Measurements from ENCODE around the gene MTOR.

MTOR gene

DNA sequence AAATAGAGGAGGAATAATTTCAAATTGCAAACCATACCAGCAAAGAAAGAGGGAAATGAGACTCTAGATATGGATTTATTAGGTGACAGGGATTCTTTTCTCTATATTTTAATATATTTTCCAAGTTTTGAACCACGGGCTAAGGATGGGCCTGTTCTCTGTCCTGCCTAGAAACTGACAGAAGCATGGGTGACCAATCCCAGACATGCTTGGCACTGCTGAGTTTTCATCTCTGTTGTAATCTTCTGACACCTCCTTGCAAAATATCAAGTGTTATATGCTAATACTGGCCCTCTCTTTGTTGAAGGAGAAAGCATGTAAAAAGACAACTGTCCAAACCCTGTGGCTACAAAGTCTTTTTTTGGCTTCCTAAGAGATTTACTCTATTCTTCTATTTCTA, 74.0 kb downstream of the MTOR start:
- H3K36me3 Mint-ChIP-seq (ENCODE audit: low read depth) = peaks cover 39% of the 10 kb centered on the region
- H3K4me1 Mint-ChIP-seq = peaks cover 6% of the 10 kb centered on the region
- H3K4me3 Mint-ChIP-seq = no peak overlapping the region
- H3K27me3 Mint-ChIP-seq (ENCODE audit: low read depth) = no peaks in the 10 kb centered on the region
- H3K27ac Mint-ChIP-seq = peak overlapping the region in 2 of 3 experiments; percentile 41 to 75
- TF ChIP-seq, protein P1, sequence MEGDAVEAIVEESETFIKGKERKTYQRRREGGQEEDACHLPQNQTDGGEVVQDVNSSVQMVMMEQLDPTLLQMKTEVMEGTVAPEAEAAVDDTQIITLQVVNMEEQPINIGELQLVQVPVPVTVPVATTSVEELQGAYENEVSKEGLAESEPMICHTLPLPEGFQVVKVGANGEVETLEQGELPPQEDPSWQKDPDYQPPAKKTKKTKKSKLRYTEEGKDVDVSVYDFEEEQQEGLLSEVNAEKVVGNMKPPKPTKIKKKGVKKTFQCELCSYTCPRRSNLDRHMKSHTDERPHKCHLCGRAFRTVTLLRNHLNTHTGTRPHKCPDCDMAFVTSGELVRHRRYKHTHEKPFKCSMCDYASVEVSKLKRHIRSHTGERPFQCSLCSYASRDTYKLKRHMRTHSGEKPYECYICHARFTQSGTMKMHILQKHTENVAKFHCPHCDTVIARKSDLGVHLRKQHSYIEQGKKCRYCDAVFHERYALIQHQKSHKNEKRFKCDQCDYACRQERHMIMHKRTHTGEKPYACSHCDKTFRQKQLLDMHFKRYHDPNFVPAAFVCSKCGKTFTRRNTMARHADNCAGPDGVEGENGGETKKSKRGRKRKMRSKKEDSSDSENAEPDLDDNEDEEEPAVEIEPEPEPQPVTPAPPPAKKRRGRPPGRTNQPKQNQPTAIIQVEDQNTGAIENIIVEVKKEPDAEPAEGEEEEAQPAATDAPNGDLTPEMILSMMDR (IDR thresholded peaks at IDR 0.05; ENCODE audit: unreplicated experiment in 3 of 3) = no peak
- H3K9me3 Mint-ChIP-seq = no peaks in the 10 kb centered on the region

DNA sequence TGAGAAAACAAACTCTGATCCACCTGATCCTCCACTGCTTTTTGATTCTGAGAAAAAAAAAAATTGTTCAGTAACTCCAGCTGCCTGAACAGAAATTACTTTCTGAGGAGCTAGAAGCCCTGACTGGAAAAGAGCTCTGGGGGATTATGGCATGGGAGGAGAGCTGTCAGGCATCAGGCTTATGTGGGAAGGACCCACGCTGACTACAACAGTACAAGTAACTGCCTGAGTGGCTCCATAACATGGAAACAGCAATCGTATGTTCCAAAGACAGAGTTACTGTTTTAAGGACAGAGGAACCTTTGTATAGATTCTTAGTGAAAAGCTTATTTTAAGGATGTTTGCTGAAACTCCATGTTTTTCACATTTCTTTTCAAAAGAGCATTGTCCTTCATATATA, 74.4 kb downstream of the MTOR start:
- Mint-ChIP-seq H3K27me3 (ENCODE audit: low read depth) (no peaks in the 10 kb centered on the region), H3K36me3 (ENCODE audit: low read depth) (peaks cover 42% of the 10 kb centered on the region), H3K4me1 (peaks cover 6% of the 10 kb centered on the region), H3K9me3 (no peaks in the 10 kb centered on the region), H3K4me3 (no peak overlapping the region), H3K27ac (peak overlapping the region in 2 of 3 experiments; percentile 41 to 75)
- TF ChIP-seq, protein P1 (IDR thresholded peaks at IDR 0.05; ENCODE audit: unreplicated experiment in 3 of 3) = no peak

DNA sequence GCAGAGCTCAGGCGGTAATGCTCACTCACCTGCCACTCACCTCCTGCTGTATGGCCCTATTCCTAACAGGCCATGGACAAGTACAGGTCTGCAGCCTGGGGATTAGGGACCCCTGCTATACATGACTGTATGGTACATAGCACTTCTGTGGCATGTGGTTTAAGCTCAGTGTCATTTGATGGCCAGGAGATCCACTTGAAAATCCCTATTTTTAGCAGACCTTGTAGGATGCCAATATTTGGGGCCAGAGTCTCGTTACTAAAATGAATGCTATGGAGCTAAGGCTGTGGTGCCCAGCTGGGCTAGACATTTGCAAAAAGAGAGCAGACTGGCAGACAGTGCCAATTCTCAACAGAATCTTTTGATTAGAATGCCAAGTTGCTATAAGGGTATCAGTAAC, 74.9 kb downstream of the MTOR start:
- Mint-ChIP-seq H3K36me3 (ENCODE audit: low read depth) (peaks cover 42% of the 10 kb centered on the region), H3K27ac (peak overlapping the region in 1 of 3 experiments; percentile 41), H3K4me1 (peaks cover 6% of the 10 kb centered on the region), H3K27me3 (ENCODE audit: low read depth) (no peaks in the 10 kb centered on the region), H3K4me3 (no peak overlapping the region), H3K9me3 (no peaks in the 10 kb centered on the region)
- TF ChIP-seq, protein P1 (IDR thresholded peaks at IDR 0.05; ENCODE audit: unreplicated experiment in 3 of 3) = no peak

DNA sequence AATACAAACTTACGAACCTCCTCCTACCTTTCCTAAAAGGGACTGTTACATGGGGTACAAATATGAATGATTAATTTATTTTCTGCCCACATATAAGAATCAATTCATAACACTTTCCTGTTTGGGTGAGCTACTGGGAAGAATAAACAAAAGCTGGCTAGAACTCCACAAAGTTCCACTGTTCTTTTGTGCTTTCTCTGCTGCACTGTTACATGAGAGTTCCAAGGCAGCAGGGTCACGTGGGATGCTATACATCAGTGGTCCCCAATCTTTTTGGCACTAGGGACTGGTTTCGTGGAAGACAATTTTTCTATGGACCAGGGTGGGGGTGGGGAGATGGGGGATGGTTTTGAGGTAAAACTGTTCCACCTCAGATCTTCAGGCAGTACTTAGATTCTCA, 75.4 kb downstream of the MTOR start:
- Mint-ChIP-seq H3K27ac (peak overlapping the region in 1 of 3 experiments; percentile 13), H3K36me3 (ENCODE audit: low read depth) (peaks cover 45% of the 10 kb centered on the region), H3K4me3 (no peak overlapping the region), H3K4me1 (peaks cover 6% of the 10 kb centered on the region), H3K27me3 (ENCODE audit: low read depth) (no peaks in the 10 kb centered on the region), H3K9me3 (no peaks in the 10 kb centered on the region)
- TF ChIP-seq, protein P1 (IDR thresholded peaks at IDR 0.05; ENCODE audit: unreplicated experiment in 3 of 3) = no peak

DNA sequence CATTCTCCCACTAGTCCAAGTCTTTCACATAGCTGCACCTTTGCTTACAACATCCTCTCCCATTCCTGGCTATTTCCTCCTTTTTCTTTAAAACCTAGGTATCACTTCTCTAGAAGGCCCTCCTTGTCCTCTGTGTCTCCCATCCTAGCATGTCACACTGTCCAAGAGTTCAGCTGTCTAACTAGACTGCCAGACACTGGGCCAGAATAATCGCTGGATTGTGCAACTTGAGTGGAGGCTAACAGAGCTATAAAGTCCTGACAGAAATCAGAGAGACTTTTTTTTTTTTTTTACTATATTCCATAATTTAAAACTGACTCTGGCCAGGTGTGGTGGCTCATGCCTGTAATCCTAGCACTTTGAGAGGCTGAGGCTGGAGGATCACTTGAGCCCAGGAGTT, 77.4 kb downstream of the MTOR start:
- H3K9me3 Mint-ChIP-seq = no peaks in the 10 kb centered on the region
- H3K4me3 Mint-ChIP-seq = no peak overlapping the region
- peaks cover 6% of the 10 kb centered on the region for H3K4me1 Mint-ChIP-seq
- H3K36me3 Mint-ChIP-seq (ENCODE audit: low read depth) = peaks cover 47% of the 10 kb centered on the region
- TF ChIP-seq, protein P1 (IDR thresholded peaks at IDR 0.05; ENCODE audit: unreplicated experiment in 3 of 3) = no peak
- no peaks in the 10 kb centered on the region for H3K27me3 Mint-ChIP-seq (ENCODE audit: low read depth)
- peak overlapping the region in 1 of 3 experiments; percentile 6 for H3K27ac Mint-ChIP-seq

DNA sequence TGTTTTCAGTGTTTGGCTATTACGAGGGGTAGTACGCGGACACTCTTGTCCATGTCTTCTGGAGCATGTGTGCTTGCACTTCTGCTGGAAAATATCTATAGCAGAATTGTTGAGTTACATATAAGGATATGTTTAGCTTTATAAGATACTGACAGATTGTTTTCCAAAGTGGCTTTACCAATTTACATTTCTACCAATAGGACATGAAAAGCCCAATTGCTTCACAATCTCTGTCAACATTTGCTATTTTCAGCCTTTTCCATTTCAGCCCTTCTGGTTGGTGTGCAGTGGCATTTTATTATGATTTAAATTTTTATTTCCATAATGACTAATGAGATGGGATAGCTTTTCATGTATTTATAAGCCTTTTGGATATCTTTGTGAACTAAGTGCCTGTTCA, 79.5 kb downstream of the MTOR start:
- Mint-ChIP-seq H3K4me3 (no peak overlapping the region), H3K36me3 (ENCODE audit: low read depth) (peaks cover 54% of the 10 kb centered on the region), H3K9me3 (no peaks in the 10 kb centered on the region), H3K27me3 (ENCODE audit: low read depth) (no peaks in the 10 kb centered on the region), H3K4me1 (peaks cover 20% of the 10 kb centered on the region), H3K27ac (no peak overlapping the region)
- TF ChIP-seq, protein P1 (IDR thresholded peaks at IDR 0.05; ENCODE audit: unreplicated experiment in 3 of 3) = no peak

Data from nephron (organoid).